HepG2 (cell line): Measurements from ENCODE around the gene HIVEP2.

Experiments
- BHLHE40 ChIP-seq: IDR thresholded peaks from 2 replicates; pipeline ENCODE4 v1.6.1; 2011; ENCODE audit warnings: low read length, improper control_type of control experiment
- HOXA9 ChIP-seq: sonication (generic); formaldehyde crosslinking; IDR thresholded peaks from 2 replicates; pipeline ENCODE4 v1.8.1; 2022; ENCODE audit warnings: missing genetic modification reagents, mild to moderate bottlenecking, moderate library complexity, borderline replicate concordance
- ZC3H4 ChIP-seq: sonication (generic); formaldehyde crosslinking; IDR thresholded peaks from 2 replicates; pipeline ENCODE4 v1.4.0; 2020; ENCODE audit warnings: missing genetic modification reagents, borderline replicate concordance
- ZNF776 ChIP-seq: sonication (generic); formaldehyde crosslinking; IDR thresholded peaks from 2 replicates; pipeline ENCODE4 v1.4.0; 2020; ENCODE audit warnings: mild to moderate bottlenecking, missing genetic modification reagents

- TF ChIP-seq HOXA9 (CRISPR knock-in tag) (no peak), ZC3H4 (CRISPR knock-in tag) (no peak), BHLHE40 (no peak), ZNF776 (CRISPR knock-in tag) (no peak)
Measured at GRCh38 chr6:142886431-142887170, 58.4 kb downstream of the HIVEP2 start.
